Endothelial cell of umbilical vein (primary cell): ENCODE data around the gene PRKCZ.

Source experiments
- EZH2 ChIP-seq: IDR thresholded peaks from 2 replicates; pipeline ENCODE4 v1.6.1; 2012; ENCODE audit warnings: borderline replicate concordance, low read depth, mild to moderate bottlenecking, moderate library complexity, low read length, inconsistent platforms; ENCODE audit not compliant: severe bottlenecking
- MYC ChIP-seq: IDR thresholded peaks from one replicate; pipeline ENCODE4 v1.6.1; 2011; ENCODE audit warnings: mild to moderate bottlenecking, low read depth, low read length
- POLR2A ChIP-seq: IDR thresholded peaks from 2 replicates; pipeline ENCODE4 v1.6.1; 2012; ENCODE audit warnings: low read depth, mild to moderate bottlenecking, control low read depth, low read length
- POLR2AphosphoS5 ChIP-seq: IDR thresholded peaks from 2 replicates; pipeline ENCODE4 v1.6.1; 2012; ENCODE audit warnings: low read depth, mild to moderate bottlenecking, control low read depth, low read length, moderate library complexity; ENCODE audit not compliant: insufficient read depth
- TF ChIP-seq, protein P1 (sequence below), 2 donors: IDR thresholded peaks; 1 replicate in 1 of 2; 2 replicates in 1 of 2; pipeline ENCODE4 v1.5.1; 2011; ENCODE audit warnings: low read length in 2 of 2, mild to moderate bottlenecking in 2 of 2, moderate library complexity in 2 of 2, control low read depth in 1 of 2, inconsistent platforms in 1 of 2, low read depth in 1 of 2; ENCODE audit not compliant: insufficient read depth in 1 of 2; ENCODE audit errors: extremely low read depth in 1 of 2

DNA sequence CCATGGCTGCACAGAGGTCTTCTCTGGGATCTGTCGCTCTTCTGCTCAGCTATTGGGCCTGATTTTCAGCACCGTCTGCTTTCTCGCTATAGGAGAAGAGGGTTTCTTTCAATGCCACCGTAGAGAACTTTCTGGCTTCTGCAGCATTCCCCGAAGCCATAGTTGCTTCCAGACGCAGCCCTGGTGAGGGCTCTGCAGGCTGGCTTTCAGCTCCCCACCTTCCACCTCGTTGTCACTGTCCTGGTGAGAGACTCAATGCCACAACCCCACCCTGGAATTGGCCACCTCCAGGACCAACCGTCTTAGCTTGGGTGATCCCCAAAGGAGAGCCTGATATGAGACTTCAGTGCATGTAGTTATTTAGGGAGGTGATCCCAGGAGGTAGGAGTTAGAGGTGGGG is 12.0 kb upstream of the PRKCZ start:
- TF ChIP-seq POLR2AphosphoS5, result no peak
- TF ChIP-seq, protein P1, sequence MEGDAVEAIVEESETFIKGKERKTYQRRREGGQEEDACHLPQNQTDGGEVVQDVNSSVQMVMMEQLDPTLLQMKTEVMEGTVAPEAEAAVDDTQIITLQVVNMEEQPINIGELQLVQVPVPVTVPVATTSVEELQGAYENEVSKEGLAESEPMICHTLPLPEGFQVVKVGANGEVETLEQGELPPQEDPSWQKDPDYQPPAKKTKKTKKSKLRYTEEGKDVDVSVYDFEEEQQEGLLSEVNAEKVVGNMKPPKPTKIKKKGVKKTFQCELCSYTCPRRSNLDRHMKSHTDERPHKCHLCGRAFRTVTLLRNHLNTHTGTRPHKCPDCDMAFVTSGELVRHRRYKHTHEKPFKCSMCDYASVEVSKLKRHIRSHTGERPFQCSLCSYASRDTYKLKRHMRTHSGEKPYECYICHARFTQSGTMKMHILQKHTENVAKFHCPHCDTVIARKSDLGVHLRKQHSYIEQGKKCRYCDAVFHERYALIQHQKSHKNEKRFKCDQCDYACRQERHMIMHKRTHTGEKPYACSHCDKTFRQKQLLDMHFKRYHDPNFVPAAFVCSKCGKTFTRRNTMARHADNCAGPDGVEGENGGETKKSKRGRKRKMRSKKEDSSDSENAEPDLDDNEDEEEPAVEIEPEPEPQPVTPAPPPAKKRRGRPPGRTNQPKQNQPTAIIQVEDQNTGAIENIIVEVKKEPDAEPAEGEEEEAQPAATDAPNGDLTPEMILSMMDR (IDR thresholded peaks at IDR 0.05; ENCODE audit: extremely low read depth in 1 of 2, insufficient read depth in 1 of 2, low read depth in 1 of 2, low read length in 2 of 2), result no peak
- no peak for TF ChIP-seq EZH2
- no peak for TF ChIP-seq POLR2A
- no peak for TF ChIP-seq MYC
